ENCODE results near the gene PROSER1. TPM values are rescaled to one million over a fixed set of nuclear protein-coding genes. Genes with fewer than 3 reads are reported as not detected.

Gene PROSER1
- total and polyA plus RNA-seq, 12 donors: 7.8 to 31.4 (median 18.2) TPM

DNA sequence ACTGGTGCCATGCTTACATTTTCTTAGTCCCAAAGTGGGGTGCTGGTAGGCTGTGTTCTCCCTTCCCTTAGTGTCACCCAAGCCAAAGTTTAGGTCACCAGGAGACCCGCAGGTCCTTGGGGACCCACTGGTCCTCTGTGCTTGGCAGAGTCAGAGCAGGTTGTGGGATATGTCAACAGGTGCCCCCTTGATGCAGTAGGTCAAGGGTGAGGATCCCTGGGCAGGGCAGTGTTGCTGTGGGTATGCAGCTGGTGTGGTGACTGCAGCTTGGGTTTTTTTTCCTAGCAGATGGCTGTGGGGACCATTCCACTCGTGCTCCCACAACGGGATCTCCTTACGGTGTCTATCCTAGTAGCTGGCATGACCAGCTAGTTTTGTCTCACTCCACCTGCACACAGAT, 24.1 kb upstream of the PROSER1 start:
- H3K4me1 ChIP-seq (replicated peaks in 1 of 2): no peaks in the 10 kb centered on the region
- no peaks in the 10 kb centered on the region for H3K36me3 ChIP-seq (replicated peaks in 1 of 2)
- TF ChIP-seq POLR2A (IDR thresholded peaks at IDR 0.05): no peak
- TF ChIP-seq, protein P1, sequence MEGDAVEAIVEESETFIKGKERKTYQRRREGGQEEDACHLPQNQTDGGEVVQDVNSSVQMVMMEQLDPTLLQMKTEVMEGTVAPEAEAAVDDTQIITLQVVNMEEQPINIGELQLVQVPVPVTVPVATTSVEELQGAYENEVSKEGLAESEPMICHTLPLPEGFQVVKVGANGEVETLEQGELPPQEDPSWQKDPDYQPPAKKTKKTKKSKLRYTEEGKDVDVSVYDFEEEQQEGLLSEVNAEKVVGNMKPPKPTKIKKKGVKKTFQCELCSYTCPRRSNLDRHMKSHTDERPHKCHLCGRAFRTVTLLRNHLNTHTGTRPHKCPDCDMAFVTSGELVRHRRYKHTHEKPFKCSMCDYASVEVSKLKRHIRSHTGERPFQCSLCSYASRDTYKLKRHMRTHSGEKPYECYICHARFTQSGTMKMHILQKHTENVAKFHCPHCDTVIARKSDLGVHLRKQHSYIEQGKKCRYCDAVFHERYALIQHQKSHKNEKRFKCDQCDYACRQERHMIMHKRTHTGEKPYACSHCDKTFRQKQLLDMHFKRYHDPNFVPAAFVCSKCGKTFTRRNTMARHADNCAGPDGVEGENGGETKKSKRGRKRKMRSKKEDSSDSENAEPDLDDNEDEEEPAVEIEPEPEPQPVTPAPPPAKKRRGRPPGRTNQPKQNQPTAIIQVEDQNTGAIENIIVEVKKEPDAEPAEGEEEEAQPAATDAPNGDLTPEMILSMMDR (IDR thresholded peaks at IDR 0.05): no peak
- WGBS, 4 donors: 96 to 100% (median 99%) methylated on average over 1 to 4 of the region's 4 CpGs
- no peak overlapping the region for H3K4me3 ChIP-seq
- no peaks in the 10 kb centered on the region for H3K27me3 ChIP-seq
- no peak for DNase-seq
- H3K27ac ChIP-seq: no peak overlapping the region
- H3K9me3 ChIP-seq (replicated peaks in 1 of 3): no peaks in the 10 kb centered on the region
- intact Hi-C loops (cut with DNase I): no loop called here

DNA sequence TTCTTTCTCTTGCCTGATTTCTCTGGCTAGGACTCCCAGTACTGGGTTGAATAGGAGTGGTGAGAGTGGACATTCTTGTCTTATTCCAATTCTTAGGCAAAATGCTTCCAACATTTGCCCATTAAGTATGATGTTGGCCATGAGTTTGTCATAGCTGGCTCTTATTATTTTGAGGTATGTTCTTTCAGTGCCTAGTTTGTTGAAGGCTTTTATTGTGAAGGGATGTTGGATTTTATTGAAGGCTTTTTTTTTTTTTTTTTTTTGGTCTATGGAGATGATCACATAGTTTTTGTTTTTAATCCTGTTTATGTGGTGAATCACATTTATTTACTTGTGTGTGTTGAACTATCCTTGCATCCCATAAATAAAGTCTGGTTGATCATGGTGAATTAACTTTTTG, 20.2 kb upstream of the PROSER1 start:
- Histone ChIP-seq H3K27me3 (no peaks in the 10 kb centered on the region), H3K4me3 (no peak overlapping the region), H3K27ac (no peak overlapping the region), H3K9me3 (replicated peaks in 1 of 3) (no peaks in the 10 kb centered on the region), H3K4me1 (replicated peaks in 1 of 2) (no peaks in the 10 kb centered on the region), H3K36me3 (replicated peaks in 1 of 2) (no peaks in the 10 kb centered on the region)
- intact Hi-C loops (cut with DNase I): loop anchor here in 1 of 2 donors (10.0 kb wide), 1 partner anchor 557 kb away; no protein-coding TSS in a partner anchor
- TF ChIP-seq, protein P1 (IDR thresholded peaks at IDR 0.05): no peak
- no peak for TF ChIP-seq POLR2A (IDR thresholded peaks at IDR 0.05)
- no peak for DNase-seq

DNA sequence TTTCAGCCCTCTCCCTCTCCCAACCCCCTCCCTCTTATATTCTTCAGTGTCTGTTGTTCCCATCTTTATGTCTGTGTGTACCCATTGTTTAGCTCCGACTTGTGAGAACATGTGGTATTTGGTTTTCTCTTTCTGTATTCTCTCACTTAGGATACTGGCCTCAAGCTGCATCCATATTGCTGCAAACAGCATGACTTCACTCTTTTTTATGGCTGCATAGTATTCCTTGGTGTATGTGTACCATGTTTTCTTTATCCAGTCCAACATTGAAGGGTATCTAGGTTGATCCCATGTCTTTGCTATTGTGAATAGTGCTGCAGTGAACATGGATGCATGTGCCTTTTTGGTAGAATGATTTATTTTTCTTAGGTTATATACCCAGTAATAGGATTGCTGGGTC, 18.1 kb upstream of the PROSER1 start:
- Histone ChIP-seq H3K4me1 (replicated peaks in 1 of 2) (no peaks in the 10 kb centered on the region), H3K9me3 (replicated peaks in 1 of 3) (no peaks in the 10 kb centered on the region), H3K4me3 (no peak overlapping the region), H3K36me3 (replicated peaks in 1 of 2) (no peaks in the 10 kb centered on the region), H3K27me3 (no peaks in the 10 kb centered on the region), H3K27ac (no peak overlapping the region)
- WGBS, 4 donors: 90 to 100% (median 98%) methylated on average over 1 of the region's 1 CpG
- intact Hi-C loops (cut with DNase I): loop anchor here in 1 of 2 donors (10.0 kb wide), 1 partner anchor 559 kb away; no protein-coding TSS in a partner anchor
- no peak for TF ChIP-seq POLR2A (IDR thresholded peaks at IDR 0.05)
- TF ChIP-seq, protein P1 (IDR thresholded peaks at IDR 0.05): no peak
- DNase-seq: no peak

DNA sequence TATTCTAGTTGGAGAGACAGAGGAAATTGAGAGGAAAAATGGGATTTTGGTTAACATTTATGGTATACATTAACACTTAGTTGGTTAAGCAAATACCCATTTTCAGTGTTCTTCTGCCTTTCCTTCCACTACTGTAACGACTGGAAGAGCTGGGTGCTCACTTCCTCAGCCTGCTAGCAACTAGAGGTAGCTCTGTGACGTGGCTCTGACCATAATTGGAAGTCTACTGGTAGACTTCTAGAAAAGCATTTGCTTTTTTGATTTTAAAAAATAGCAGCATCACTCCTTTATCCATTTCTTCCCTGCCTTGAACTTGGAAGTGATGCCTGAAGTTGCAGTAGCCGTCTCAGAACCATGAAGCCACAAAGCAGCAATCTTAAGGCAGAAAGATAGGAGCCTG, 16.2 kb upstream of the PROSER1 start:
- DNase-seq: no peak
- Histone ChIP-seq H3K27ac (no peak overlapping the region), H3K27me3 (no peaks in the 10 kb centered on the region), H3K4me3 (no peak overlapping the region), H3K36me3 (replicated peaks in 1 of 2) (no peaks in the 10 kb centered on the region), H3K9me3 (replicated peaks in 1 of 3) (no peaks in the 10 kb centered on the region), H3K4me1 (replicated peaks in 1 of 2) (no peaks in the 10 kb centered on the region)
- no peak for TF ChIP-seq POLR2A (IDR thresholded peaks at IDR 0.05)
- TF ChIP-seq, protein P1 (IDR thresholded peaks at IDR 0.05): no peak
- 81 to 93% (median 87%) methylated on average over 3 of the region's 3 CpGs for WGBS, 4 donors
- intact Hi-C loops (cut with DNase I): loop anchor here in 1 of 2 donors (10.0 kb wide), 1 partner anchor 561 kb away; no protein-coding TSS in a partner anchor

All from adrenal gland (tissue), 12 donors.